Putamen (tissue), 1 donor: ENCODE measurements around the gene TLL2.

Experiments used
- DNase-seq: peaks from one replicate; pipeline ENCODE4 v3.0.0-alpha.2; 2016; ENCODE audit warnings: low spot score

Gene TLL2

DNA sequence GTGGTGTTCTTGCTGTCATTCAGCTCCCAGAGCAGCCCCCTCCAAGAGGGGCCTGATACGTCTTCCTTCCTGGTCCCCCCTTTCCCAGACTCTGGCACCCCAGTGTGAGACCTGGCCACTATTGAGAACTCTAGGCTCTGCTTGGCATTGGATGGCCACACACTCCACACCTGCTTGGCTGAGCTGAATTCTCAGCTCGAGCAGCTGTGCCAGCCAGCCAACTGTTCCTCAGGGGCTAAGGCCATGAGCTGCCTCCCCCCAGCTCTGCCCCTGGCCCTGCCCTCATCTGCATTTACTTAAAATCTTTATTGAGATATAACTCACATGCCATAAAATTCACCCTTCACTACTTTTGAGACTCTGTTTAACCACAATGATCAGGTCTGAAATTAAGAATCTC is 6.7 kb downstream of the TLL2 start:
- no peak for DNase-seq

DNA sequence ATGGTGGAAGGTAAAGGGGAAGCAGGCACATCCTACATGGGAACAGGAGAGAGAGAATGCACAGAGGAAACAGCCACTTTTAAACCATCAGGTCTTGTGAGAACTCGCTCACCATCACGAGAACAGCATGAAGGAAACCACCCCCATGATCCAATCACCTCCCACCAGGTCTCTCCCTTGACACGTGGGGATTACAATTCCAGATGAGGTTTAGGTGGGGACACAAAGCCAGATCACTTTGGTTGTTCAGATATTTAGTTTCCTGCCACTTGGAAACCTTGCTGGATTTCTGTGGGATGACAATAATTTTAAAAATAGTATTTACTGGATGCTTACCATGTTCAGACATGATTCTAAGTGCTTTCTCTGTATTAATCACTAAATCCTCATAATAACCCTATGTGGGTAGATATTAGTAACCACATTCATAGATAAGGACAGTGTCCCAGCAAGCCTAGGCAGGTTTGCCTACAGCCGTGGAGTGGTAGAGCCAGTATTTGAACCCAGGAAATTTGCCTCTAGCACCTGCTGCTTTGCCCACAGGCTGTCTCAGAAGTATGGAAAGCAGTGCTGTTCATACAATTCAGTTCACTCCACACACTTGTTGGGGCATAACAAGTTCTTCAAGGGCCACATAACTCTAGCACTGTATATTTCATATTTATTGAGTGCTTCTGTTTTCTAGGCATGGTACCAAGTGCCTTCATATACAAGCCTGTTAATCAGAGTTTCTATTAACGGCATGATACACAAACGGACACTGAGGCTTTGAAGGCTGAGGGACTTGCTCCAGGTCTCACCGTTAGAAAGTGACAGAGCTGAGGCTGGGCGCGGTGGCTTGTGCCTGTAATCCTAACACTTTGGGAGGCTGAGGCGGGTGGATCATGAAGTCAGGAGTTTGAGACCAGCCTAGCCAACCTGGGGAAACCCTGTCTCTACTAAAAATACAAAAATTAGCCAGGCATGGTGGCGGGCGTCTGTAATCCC is 8.3 kb downstream of the TLL2 start:
- DNase-seq = no peak

DNA sequence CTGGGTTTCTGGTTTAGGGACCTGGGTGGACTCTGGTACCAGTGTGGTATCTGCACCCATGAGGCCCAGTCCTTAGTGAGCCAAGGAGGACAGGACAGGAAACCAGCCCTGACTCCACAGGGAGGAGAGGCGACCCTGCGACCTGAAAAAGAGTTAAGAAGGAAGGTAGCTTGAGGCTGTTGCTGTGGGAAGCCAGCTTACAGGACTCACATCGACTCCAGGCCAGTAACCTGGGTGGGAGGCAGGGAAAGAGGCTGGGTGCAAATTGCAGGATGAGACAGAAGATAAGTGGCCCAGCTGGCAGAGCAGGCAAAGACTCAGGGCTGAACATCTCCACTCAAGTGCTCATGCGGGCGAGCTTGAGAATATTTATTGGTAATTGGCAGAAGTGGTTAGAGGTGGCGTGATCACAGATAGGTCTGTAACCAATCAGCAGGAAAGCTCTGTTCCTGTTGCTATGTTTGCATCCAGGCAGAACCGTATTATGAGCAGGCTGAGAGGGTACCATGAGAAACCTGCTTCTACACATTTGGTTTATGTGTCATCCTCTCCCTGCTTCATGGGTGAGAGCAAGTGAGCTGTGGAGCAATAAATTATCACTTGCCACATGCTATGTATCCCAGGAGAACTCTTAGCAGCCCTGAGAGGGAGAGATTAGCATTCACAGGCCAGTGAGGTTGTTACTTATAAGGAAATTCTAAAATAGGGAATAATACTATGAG is 11.0 kb downstream of the TLL2 start:
- DNase-seq = no peak

DNA sequence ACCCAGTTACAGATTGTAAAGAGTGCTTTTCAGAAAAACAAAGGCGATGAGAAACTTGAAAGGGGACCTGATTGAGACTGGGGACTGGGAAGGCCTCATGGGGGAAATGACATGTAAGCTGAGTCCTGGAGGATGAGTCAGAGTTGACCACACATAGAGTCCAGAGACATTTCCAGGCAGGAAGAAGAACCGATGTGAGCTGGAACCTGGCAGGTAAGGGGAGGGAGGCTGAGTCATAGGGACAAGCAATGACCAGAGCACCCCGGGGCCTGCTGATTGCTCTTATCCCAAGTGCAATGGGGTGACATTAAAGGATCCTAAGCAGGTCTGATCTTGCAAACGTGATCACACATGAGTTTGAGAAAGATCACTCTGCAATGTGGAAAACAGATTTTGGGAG is 11.7 kb downstream of the TLL2 start:
- no peak for DNase-seq

DNA sequence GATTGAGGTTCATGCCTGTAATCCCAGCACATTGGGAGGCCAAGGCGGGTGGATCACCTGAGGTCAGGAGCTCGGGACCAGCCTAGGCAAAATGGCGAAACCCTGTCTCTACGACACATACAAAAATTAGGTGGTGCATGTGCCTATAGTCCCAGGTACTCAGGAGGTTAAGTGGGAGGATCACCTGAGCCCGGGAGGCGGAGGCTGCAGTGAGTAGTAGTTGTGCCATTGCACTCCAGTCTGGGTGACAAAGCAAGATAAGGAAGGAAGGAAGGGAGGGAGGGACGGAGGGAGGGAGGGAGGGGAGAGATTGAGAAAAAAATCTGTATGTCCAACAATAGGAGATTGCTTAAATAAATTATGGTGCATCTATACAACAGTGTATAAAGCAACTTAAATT is 13.2 kb downstream of the TLL2 start:
- DNase-seq = no peak

DNA sequence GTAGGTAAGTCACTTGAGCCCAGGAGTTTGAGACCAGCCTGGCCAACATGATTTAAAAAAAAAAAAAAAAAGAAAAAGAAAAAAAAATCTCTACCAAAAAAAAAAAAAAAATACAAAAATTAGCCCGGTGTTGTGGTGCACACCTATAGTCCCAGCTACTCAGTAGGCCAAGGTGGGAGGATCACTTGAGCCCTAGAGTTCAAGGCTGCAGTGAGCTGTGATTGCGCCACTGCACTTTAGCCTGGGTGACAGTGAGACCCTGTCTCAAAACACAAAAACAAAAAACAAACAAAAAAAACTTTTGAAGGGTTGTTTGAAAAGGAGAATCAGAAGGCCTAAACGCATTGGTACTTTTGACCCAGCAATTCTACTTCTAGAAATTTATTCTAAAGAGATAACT is 13.7 kb downstream of the TLL2 start:
- DNase-seq = no peak

DNA sequence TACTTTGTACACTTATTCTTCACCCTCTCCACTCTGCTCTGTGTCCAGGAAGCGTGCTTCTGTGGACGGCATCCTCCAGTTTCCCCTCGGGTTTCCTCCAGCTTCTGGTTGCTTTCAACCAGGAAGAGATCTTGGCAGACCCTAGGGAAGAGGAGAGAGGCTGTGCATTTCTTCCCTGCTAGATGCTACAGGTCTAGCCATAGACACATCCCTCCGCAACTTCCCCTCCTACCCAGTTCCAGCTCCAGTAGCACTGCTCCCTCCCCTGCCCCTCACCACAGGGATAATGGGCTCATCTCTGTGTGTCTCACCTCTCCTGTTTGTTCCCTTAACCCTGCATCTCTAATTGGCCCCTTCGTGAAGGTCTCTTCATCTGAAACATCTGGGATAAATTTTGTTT is 16.3 kb downstream of the TLL2 start:
- no peak for DNase-seq

DNA sequence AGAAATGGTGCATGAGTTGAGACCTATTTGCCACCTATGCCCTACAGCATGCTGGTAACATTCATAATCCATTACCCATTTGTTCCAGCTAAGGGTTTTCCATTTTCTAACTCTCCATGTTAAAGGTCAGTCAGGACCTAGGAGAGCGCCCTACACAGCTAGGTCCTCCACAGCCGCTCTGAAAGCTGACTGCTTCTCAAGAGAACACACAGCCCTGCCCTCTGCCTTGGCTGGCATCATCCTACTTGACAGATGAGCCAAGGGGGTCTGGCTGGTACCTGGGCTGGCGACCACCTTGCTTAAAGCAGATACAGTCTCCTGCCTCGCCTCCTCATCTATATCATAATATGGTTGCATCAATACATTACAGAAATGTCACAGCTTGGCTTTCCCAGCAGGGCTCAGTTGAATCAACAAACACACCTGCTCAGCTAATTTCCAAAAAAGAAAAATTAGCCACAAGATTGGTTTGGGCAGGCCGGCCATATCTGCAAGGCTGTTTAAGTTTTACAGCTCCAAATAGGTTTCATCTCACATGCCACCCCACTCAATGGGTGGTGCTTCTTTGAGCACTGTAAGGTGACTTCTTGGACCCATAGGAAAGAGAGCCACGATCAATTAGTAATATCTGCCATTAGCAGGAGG is 17.3 kb downstream of the TLL2 start:
- no peak for DNase-seq

DNA sequence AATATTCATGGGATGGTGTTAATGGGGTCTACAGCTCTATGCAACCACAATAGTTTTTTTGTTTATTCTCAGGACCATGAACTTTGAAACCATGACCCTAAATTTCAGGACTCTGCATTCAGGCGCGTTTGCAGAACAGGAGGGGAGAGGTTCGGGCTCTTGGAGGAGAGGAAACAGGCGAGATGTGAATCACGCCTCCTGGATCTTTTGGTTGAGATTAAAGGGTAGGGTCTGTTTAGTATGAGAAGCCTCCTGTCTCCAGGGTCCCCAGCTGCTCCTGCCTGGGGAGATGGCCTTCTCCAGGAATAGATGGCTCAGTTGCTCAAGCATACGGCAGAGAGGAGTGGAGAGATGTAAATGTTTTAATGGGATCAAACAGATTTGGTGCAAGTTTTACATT is 18.2 kb downstream of the TLL2 start:
- DNase-seq = no peak

DNA sequence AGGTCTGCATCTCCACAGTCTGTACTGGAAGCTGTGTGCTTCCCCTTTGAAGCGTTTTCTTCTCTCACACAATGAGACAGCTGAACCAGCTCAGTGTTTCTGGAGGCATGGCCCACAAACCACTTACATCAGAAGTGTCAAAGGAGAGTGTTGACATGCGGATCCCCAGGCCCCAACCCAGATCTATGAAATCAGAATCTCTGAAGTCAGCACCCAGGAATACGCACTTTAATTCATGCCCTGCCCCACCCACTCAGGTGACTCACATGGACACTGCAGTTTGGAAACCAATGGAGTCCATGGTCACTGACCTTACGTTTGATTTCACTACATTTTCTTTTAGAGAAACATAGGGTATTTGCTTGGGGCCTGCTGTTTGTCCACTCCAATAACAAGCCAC is 19.0 kb downstream of the TLL2 start:
- DNase-seq = no peak

DNA sequence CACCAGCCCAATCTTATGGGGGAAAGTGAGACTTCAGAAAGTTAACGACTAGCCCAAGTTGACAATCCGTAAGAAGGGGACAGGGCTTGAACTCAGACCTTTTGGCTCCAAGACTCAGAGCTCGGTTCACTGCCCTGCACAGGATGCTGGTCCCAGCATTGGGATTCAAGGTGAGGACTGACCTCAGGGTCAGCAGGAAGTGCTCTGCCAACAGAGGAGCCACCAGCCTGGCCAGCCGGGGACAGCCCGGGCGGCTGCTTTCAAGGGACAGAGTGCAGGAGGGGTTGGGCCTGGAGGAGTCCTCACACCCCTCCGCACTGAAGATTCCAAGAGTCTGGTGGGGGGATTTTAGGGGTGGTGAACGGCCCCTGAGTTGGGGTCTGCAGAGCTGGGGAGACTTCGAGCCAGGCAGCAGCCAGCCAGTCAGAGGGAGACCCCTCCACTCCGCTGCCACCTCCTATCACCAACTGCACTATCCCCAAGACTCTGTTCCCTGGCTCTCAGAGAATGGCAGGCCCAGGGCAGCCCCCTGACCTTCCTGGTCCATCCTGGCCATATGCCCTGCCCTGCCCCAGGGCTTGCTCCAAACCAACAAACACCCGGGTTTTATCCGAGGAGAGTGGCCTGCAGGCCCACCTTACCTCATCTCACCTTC is 19.7 kb downstream of the TLL2 start:
- DNase-seq = no peak

DNA sequence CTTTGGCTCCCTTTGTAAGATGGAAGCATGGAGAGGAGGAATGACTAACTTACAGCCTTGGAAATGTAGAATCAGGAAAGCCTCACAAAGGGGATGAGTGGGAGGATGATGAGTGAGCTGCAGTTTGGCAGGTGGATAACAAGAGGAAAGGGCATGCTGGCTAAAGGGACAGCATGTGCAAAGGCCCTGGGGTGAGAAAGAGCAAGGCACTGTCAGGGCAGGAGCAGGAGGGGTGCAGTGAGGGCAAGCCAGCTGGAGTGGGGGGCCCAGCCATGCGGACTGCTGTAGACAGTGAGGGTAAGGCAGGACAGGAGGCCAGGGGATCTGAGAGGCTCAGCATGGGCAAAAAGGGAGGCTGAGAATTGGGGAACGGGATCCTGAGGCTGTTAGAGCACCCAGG is 20.5 kb downstream of the TLL2 start:
- no peak for DNase-seq

DNA sequence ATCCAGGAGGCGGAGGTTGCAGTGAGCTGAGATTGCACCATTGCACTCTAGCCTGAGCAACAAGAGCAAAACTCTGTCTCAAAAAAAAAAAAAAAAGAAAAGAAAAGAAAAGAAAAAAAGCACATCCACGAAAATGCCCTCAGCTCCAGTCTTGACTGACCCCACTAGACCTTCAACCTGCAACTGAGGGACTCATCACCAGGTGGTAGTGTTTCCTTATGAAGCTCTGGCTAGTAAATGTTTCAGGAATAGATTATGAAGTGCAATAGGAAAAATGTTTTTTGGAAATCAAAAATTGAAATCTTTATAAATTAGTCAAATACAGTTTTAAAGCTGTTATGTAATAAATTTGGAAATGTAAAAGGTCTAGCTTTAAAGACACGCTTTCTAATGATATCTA is 22.4 kb downstream of the TLL2 start:
- no peak for DNase-seq

DNA sequence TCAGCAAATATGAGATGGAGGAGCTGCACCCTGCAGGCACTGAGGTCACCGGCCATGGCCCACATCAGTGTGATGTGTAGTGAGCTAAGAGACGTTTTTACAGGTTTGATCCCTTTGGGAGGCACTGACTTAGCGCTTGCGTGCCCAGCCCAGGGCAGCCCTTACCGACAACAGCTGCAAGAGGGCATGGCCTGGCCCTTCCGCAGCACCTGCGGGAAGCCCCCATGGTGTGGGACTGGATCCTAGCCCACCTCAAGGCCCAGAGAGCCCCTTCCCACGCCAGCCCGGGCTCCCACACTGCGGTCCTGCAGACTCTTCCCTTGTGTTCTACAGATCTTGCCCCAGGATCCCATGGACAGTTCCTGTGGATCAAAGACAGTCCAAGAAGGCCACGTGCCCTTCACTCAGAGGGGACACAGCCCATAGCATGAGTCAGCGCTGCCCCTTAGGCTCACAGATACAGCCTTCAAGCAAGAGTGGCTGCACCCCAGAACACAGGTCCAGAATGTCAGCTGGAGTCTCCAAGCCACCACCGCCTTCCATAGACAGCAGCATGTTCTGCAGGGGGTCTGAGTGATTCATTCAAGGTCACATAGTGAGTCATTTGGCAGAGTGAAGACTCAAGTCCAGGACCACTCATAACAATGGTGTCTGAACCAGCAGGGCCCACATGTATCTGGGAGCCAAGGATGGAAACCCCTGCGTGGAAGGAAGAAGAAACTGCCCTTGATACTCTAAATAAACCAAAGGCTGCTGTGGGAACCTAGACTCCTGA is 25.4 kb downstream of the TLL2 start:
- no peak for DNase-seq

DNA sequence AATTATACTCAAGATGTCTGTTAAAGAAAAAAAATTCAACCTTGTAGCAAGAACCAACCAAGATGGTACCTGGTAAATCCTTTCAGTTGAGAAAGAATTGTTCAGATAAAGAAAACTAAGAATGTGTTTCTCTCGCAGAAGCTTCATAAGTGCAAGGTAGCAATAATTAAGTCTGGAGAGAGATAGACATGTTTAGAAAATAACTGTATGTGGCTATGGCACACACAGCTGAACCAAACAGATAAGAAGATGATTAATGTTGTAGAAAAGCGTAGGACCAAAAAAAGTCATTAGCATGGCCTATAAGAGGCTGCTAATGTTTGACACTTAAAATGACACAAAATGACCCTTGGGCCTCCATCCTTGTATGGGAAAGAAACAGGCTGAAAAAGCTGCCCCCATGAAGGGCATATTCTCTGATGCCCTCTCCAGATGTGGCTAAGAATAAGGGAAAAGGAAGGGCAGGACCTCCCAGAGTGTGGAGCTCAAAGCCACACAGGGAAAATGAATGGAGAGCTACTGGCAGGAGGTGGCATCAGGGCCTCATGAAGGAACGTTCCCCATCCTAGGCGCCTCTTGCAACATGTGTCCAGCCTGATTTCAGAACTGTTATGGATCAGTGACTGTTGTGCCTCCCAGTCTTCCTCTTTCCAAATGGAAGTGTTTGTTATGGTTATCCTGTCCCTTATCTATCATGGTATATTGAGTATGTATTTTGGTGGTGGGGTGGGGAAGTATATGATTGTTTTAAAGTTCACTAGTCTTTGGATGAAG is 30.7 kb downstream of the TLL2 start:
- no peak for DNase-seq

DNA sequence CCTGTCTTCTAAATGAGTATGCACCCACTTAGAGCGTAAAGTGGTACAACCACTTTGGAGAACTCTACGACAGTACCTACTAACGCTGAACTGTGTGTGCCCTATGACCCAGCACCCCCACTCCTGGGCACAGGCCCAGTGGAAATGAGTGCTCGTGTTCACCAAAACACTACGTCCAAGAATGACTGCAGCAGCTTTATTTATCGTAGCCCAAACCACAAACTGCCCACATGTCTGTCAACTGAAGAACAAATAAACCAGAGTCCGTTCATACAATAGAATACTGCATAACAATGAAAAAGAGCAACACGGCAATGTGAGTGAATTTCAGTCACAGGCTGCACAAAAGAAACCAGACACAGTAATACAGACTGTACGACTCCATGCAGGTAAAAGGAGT is 35.4 kb downstream of the TLL2 start:
- DNase-seq = no peak

DNA sequence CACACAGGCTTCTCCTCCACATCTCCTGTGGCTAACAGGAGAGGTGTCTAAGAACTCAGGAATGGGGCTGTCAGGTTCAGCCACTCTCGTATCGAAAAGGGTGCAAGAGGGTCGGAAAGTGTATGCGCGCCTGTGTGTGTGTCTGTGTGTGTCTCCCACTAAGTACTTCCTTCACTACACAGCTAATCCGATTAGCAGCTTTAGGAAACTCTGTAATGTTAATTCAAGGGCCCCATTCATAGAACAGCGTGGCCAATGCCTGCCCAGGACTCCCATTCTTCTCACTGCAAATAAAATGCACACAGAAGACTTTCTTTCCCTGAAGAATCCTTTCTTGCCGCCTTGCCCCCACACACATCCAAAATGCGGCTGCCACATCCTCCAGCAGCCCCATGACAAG is 39.9 kb downstream of the TLL2 start:
- DNase-seq = no peak

DNA sequence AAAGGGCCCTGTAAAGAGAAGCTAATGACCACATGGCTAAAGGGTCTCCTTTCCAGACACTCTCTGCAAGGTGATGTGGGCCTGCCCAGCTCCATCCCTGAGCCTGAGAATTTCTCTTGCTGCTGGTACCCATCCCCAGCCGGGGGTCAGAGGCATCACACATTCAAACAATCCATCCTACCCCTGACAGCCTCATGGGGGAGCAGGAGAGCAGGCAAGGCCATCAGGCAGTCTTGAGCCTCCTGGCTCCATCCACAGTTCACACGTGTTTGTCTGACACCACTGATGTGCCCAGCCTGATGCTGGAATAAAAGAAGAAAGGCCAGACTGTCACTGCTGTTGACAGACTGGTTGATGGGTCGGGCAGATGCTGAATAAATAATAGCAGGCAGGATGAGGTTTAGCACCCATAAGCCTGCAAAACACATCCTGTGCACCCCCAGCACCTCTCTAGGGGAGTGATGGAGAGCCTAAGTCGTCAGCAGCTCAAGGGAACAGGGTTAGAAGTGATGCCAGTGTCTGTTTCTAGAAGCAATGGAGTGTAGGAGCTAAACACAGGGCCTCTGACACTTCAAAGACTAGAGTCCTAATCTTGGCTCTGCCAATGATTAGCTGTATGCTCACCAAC is 43.5 kb downstream of the TLL2 start:
- peak; percentile 62 for DNase-seq

DNA sequence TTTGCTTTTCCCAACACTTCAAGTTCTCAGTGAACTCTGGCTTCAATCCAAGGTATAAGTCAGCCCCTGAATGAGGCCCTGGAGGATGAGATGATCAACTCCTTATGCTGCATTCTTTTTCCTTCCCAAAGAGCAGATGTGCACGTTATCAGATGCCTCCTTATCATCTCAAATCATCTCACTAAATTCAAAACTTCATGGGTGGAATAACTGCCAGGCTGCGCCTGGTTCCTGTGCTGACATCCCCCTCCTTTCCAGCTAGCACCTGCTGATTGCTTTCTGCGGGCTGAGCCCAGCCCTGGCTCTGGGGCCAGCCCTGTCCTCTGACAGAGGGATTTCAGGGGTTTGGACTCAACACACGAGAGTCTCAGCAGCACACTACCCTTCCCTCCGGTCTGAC is 44.9 kb downstream of the TLL2 start:
- no peak for DNase-seq

DNA sequence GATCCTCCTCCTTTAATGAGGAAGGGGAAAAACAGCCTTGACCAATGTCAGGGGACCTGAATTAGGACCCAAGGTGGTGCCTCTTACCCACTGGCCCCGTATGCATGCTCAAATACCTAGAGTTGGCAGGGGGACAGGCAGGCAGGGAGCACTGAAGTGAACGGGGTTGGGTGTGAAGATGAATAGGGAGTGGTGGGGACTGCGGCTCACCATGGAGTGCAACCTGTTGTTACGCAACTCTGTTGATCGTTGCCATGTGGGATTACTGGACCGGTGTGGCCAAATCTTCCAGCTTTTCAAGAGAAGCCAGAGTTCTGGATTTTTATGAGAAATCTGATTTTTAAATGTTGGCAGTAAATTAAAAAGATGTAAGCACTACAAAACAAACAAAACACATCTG is 48.1 kb downstream of the TLL2 start:
- DNase-seq = no peak
